ENCODE data around the gene CEP85L. TPM values are rescaled to one million over a fixed set of nuclear protein-coding genes. Genes with fewer than 3 reads are reported as not detected.

Gene CEP85L
- total RNA-seq, 1 donor from 2014 or later = 15.3 TPM

- no peak for DNase-seq (ENCODE audit: low read depth)
Observed at GRCh38 chr6:118660218-118660569, 8.8 kb upstream of the CEP85L start.

DNA sequence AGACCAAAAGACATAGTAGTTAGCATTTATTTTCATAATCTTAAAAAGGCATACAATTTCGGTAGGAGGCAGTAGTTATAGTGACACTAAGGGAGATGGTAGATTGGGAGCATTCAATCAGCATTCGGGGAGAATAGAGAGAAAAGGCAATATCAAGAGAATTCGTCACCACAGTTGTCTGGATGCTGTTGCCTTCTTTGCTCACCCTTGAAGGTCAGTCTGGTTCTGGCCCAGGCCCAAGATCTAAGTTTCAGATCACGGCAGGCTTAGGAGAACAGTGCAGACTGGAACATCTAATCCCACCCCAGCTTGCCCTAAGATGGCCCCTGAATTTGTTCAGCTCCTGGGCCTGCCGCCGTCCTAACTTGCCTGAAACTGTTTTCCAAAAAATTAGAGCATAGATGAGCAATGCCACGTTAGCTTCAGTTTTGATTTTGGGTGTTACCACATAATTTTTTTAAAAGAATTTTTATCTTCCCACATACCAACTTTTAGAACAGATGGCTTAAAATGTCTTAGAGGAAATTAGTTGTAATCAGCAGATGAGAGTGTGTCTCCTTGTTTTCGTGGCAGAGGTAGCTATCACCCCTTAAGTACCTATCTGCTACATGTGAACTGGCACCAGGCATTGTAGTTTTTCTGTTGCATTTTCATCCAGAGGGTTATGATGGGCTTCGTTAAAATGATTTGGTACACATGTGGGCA lies 8.3 kb upstream of the CEP85L start:
- DNase-seq (ENCODE audit: low read depth) = no peak

DNA sequence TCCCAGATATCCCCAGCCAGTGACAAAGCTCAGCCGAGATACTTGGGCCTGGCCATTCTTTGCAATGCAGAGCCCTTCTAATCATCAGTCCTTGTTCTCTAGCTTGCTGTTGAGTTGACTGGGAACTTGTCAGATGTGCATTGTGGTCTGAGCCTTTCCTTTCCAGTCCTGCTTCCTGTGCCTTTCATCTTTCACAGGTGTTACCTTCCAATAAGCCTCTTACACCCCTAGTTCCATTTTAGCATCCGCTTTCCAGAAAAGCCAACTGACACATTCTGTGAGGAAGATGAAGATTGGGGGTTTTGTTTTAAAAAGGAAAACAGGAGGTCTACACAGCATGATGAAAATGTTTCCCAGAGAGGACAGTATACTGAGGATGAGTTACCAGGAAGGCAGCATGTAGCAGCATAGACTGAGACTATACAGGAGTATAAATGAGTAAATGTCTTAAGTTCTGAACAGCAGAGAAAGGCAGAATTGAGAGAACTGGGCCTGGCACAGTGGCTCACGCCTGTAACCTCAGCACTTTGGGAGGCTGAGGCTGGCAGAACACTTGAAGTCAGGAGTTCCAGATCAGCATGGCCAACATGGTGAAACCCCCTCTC lies 5.6 kb upstream of the CEP85L start:
- no peak for DNase-seq (ENCODE audit: low read depth)

GRCh38 chr6:118652051-118652615 lies 742 bp upstream of the CEP85L start:
- no peak for DNase-seq (ENCODE audit: low read depth)

DNA sequence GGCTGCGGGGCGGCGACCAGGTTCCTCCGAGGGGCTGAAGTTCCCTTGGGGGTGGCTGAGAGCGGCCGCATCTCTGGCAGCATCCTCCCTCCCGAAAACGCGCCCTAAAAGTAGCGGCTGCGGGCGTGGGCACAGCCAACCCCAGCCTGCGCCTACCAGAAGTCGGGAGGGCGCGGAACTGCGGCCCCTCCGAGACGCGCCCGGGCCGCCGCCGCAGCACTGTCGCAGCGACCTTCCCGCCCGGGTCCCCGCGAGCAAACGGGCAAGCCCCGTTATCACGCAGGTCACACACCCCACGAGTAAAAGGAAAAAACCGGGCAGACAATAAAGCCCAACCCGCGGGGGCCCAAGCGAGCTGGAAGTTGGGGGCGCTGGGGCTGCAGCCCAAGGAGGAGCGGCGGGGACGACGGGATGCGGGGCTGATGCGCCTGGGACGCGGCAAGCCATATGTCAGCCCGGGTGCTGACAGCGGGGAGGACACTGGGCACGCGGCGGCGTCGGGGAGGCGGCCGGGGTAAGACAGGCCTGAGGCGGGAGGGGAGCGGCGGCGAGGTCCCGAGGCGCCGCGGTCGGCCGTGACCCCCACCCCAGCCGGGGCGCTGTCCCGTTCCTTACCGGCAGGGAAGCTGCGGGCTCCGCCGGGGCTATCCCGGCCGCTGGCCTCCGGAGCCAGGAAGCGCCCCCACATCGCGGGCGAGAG lies 659 bp downstream of the CEP85L start:
- no peak for DNase-seq (ENCODE audit: low read depth)

- peak; percentile 19 for DNase-seq (ENCODE audit: low read depth)
Observed at GRCh38 chr6:118649918-118650581, 1.3 kb downstream of the CEP85L start.

DNA sequence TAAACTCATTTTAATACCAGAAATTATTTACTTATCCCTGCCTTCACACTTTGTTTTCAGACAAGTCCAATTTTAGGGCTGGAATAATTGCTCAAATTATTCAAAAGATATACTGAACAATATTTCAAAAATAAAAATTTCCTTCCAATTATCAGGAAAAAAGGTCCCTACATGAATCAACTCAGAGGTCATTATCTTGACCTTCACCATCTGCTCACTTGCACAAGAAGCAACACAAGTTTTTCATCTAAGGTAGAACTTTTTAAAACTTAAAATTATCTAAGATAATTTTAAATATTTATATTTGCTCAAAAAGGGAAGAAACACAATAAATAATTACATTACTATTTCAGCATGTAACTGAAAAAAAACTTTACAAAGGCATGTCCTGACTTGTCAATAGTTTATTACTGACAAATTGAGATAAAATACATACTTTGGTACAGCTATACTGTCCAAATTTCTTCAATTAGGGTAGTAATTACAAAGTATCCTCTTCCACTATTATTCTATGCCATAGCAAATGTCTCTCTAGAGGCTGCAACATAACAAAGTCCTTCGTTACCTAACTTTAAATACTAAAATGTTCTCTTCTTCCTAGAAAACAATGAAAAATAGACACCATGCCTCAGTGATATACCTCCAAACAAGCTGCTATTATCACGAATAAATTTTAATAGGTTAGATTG lies 2.4 kb downstream of the CEP85L start:
- no peak for DNase-seq (ENCODE audit: low read depth)

DNA sequence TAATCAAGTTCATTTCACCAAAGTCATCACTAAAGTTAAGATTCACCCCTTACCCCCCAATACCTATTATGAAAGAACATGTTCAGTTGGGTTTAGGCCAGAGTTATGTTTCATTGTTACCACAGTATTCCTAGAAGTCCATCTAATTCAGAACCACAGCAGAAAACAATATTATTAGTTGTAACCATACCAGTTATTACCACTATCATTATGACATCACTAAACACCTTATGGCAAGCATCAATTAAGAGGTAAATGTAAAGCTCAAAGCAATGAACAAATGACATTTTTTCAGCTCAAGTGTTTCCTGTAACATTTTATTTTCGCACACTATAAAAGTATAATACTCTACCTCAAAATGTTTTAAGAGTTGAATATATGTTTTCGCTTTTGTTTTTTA lies 4.4 kb downstream of the CEP85L start:
- no peak for DNase-seq (ENCODE audit: low read depth)

DNA sequence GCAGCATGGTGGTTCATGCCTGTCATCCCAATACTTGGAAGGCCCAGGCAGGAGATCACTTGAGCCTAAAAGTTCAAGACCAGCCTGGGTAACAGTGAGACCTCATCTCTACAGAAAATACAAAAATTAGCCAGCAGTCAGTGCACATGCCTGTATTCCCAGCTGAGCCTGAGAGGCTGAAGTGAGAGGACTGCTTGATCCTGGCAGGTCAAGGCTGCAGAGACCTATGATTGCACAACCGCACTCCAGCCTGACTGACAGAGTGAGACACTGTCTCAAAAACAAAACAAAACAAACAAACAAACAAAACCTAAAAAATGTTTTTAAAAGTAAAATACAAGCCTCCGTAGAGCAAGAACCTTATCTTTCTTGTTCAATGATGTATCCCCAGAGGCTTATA lies 6.0 kb downstream of the CEP85L start:
- peak; percentile 16 for DNase-seq (ENCODE audit: low read depth)

DNA sequence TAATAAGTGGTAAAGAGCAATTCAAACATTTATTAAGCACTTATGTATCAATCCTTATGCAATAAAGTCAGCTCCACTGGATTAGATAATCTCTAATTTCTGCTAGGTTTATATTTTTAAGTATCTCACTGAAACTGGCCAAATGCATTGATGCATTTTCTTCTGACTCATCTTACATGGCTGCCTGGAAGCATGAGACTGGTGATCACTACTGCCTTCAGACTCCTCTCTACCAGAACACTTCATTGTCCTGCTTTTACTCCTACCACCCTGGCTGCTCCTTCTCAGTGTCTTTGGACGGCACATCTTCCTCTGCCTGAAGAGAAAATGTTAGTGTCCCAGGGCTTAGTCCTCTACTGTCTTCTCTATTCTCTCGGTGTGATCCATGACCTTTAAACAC lies 7.4 kb downstream of the CEP85L start:
- DNase-seq (ENCODE audit: low read depth) = peak; percentile 47

- no peak for DNase-seq (ENCODE audit: low read depth)
Observed at GRCh38 chr6:118641042-118641441, 10.3 kb downstream of the CEP85L start.

GRCh38 chr6:118639054-118639964 lies 12.1 kb downstream of the CEP85L start:
- DNase-seq (ENCODE audit: low read depth) = no peak

DNA sequence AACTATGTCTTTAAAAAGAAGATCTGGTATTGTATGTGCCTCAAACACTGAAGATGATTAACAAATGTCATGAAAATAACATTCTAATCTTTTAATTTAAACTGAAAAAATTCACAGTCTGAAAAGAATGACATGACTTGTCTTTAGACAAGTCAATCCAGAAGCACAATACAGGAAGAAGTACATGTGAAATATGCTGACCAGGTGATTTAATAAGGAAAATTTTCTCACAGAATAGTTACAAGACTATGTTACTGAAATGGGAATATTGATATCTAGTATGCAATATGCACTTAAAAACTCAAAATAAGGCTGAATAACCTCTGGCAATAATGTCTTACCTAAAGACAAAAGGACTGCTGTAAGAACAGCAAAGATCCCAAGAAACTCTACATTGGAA lies 13.1 kb downstream of the CEP85L start:
- no peak for DNase-seq (ENCODE audit: low read depth)

DNA sequence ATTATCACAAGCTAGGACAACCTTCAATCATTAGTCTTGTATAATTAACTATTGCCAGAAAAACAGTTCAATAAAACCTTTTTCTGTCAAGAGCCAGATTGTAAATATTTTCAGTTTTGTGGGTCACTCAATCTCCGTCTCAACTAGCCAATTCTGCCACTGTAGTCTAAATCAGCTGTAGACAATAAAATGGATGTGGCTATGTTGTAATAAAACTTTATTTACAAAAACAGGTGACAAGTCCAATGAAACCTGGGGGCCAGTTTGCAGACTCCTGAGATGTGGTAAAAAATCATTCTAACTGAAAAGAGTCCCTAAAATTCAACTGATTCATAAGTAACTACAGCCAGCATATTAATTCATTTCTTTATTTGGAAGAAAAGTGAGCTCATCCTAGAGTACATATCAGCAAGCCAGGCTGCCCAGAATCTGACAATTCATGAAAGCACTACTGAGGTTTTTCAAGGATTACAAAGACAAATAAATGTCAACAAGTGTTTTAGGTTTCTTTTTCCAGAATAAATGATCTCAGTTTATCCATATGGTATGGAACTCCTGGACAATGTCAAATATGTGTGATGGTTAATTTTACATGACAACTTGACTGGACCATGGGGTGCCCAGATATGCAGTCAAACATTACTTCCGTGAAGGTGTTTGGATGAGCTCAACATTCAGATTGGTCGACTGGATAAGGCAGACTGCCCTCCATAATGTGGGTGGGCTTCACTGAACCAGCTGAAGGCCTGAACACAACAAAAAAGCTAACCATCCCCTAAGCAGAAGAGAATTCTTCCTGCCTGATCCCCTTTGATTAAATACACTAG lies 15.3 kb downstream of the CEP85L start:
- no peak for DNase-seq (ENCODE audit: low read depth)

GRCh38 chr6:118632359-118632758 lies 19.0 kb downstream of the CEP85L start:
- no peak for DNase-seq (ENCODE audit: low read depth)

DNA sequence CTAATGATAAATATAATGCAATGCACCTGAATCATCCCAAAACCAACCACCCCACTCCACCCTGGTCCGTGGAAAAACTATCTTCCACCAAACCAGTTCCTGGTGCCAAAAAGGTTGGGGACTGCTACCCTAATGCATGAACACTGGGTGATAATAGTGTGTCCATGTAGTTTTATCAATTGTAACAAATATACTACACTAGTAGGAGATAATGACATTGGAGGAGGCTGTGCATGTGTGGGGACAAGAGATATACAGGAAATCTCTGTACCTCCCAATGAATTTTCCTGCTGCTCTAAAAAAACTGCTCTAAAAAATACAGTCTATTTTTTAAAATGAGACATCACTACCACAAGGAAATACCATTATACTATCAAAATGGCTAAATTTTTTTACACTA lies 20.5 kb downstream of the CEP85L start:
- DNase-seq (ENCODE audit: low read depth) = no peak

- no peak for DNase-seq (ENCODE audit: low read depth)
Observed at GRCh38 chr6:118630067-118630466, 21.3 kb downstream of the CEP85L start.

DNA sequence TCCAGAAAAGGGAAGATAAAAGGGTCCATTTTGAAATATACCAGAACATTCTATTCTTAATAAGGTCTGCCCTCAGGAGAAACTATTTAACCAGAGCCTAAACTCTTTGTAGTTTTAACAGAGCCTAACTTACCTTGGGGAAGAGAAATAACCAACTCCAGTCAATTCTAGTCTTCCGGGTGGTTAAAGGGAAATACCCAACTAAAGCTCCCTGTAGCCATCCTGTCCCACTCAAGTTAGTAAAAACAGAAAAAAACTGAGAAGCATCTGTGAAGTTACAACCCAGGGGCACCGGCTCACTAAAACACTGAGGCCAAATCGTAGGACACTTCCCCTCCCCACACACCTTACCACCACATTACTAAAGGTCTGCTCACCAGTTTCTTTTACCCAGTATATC lies 23.7 kb downstream of the CEP85L start:
- DNase-seq (ENCODE audit: low read depth) = no peak

DNA sequence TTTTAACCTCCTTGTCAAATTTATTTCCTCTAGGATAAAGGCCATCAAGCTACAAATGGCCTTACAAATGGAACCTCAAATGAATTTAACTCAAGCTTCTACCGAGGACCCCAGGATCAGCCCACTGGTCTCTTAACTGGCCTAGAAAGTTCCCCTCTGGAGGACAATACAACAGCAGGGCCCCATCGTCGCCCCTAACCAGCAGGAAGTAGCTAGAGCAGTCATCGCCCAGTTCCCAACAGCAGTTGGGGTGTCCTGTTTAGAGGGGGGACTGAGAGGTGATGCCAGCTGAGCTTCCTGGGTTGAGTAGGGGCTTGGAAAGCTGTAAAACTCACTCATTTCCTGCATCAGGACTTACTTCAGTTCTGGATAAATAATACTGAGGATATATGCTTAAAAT lies 25.6 kb downstream of the CEP85L start:
- DNase-seq (ENCODE audit: low read depth) = no peak

All from renal cortical epithelial cell (primary cell).